ENCODE results near the gene SNIP1. TPM values are rescaled to one million over a fixed set of nuclear protein-coding genes. Genes with fewer than 3 reads are reported as not detected.

Gene SNIP1
- total and polyA plus RNA-seq, 2 of the 8 experiments (the other 6 are each of a cell fraction or from before 2014, with no cell fraction given): 3.7 to 15.7 TPM

GRCh38 chr1:37558411-37558810, 4.3 kb upstream of the SNIP1 start (continued):
- no peak for TF ChIP-seq PHF8 (conservative IDR thresholded peaks at IDR 0.05; ENCODE audit: low read depth, low read length)
